ENCODE data around the gene ABTB1.

Gene ABTB1

GRCh38 chr3:127686512-127686894 lies 13.8 kb downstream of the ABTB1 start:
- DNase-seq (ENCODE audit: low read depth in 2 of 3, low spot score in 1 of 3), result no peak

- no peak for DNase-seq (ENCODE audit: low read depth in 2 of 3, low spot score in 1 of 3)
These were observed 14.5 kb downstream of the ABTB1 start for GRCh38 chr3:127687228-127687737.

- DNase-seq (ENCODE audit: low read depth in 2 of 3, low spot score in 1 of 3), result no peak
These were observed 15.3 kb downstream of the ABTB1 start for GRCh38 chr3:127688022-127688415.

GRCh38 chr3:127688416-127689265 lies 15.9 kb downstream of the ABTB1 start:
- no peak for DNase-seq (ENCODE audit: low read depth in 2 of 3, low spot score in 1 of 3)

- no peak for DNase-seq (ENCODE audit: low read depth in 2 of 3, low spot score in 1 of 3)
These were observed 16.6 kb downstream of the ABTB1 start for GRCh38 chr3:127689266-127689860.

GRCh38 chr3:127690106-127690505 lies 17.4 kb downstream of the ABTB1 start:
- DNase-seq (ENCODE audit: low read depth in 2 of 3, low spot score in 1 of 3), result no peak

GRCh38 chr3:127690823-127691452 lies 18.2 kb downstream of the ABTB1 start:
- no peak for DNase-seq (ENCODE audit: low read depth in 2 of 3, low spot score in 1 of 3)

- DNase-seq (ENCODE audit: low read depth in 2 of 3, low spot score in 1 of 3), result no peak
These were observed 18.7 kb downstream of the ABTB1 start for GRCh38 chr3:127691489-127691888.

GRCh38 chr3:127691974-127692373 lies 19.2 kb downstream of the ABTB1 start:
- DNase-seq (ENCODE audit: low read depth in 2 of 3, low spot score in 1 of 3), result no peak

- DNase-seq (ENCODE audit: low read depth in 2 of 3, low spot score in 1 of 3), result no peak
These were observed 20.0 kb downstream of the ABTB1 start for GRCh38 chr3:127692501-127693335.

GRCh38 chr3:127693336-127693843 lies 20.6 kb downstream of the ABTB1 start:
- DNase-seq (ENCODE audit: low read depth in 2 of 3, low spot score in 1 of 3), result no peak

GRCh38 chr3:127694467-127695215 lies 21.9 kb downstream of the ABTB1 start:
- no peak for DNase-seq (ENCODE audit: low read depth in 2 of 3, low spot score in 1 of 3)

GRCh38 chr3:127697551-127698240 lies 24.9 kb downstream of the ABTB1 start:
- DNase-seq (ENCODE audit: low read depth in 2 of 3, low spot score in 1 of 3), result peak; percentile 12 to 31 (median 24)

- DNase-seq (ENCODE audit: low read depth in 2 of 3, low spot score in 1 of 3), result no peak
These were observed 25.5 kb downstream of the ABTB1 start for GRCh38 chr3:127698286-127698685.

- DNase-seq (ENCODE audit: low read depth in 2 of 3, low spot score in 1 of 3), result no peak
These were observed 26.1 kb downstream of the ABTB1 start for GRCh38 chr3:127698691-127699415.

GRCh38 chr3:127699416-127700300 lies 26.9 kb downstream of the ABTB1 start:
- no peak for DNase-seq (ENCODE audit: low read depth in 2 of 3, low spot score in 1 of 3)

GRCh38 chr3:127700406-127700805 lies 27.7 kb downstream of the ABTB1 start:
- no peak for DNase-seq (ENCODE audit: low read depth in 2 of 3, low spot score in 1 of 3)
